Astrocyte (in vitro differentiated cells and primary cell): ENCODE results near the gene METTL8.

ENCODE experiments used
- CTCF ChIP-seq: IDR thresholded peaks from 2 replicates; pipeline ENCODE4 v1.5.1; 2011; ENCODE audit warnings: low read depth, mild to moderate bottlenecking, inconsistent platforms, low read length, moderate library complexity; ENCODE audit not compliant: insufficient read depth
- EZH2 ChIP-seq: IDR thresholded peaks from 2 replicates; pipeline ENCODE4 v1.6.1; 2012; ENCODE audit warnings: mild to moderate bottlenecking, low read length, inconsistent platforms; ENCODE audit not compliant: insufficient read depth

DNA sequence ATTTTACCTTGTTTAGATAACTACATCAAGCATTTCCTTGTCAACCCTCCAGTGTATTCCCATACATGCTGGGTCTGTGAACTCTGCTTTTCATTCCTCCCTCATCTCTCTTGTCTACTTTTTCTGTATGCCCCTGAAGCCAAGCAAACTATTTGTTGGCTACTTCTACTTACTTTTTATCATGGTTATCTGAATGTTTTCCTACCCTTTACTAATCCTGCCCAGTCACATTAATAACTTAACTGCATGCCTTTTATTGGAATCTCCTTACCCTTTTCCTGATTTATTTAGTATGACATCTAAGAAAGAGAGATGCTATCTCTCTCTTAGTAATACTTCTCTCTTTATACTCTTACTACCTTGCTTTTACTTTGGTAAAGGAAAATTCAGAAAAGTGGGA is 17.3 kb upstream of the METTL8 start:
- TF ChIP-seq CTCF (no peak), EZH2 (no peak)
